OCI-LY1 (cell line): ENCODE data around the gene KLB.

Source experiments
- H2AFZ ChIP-seq: fragments of 200-600 bp; sonication (generic), shearing (Covaris generic); 2 replicates; pipeline ENCODE4 v1.6.0; 2014; ENCODE audit warnings: antibody characterized with exemption, mild to moderate bottlenecking, low read length
- H3F3A ChIP-seq: fragments of 200-600 bp; sonication (generic), shearing (Covaris generic); 2 replicates; pipeline ENCODE4 v1.6.0; 2014; ENCODE audit warnings: mild to moderate bottlenecking, antibody characterized with exemption, low read length, moderate library complexity; ENCODE audit not compliant: insufficient read depth
- H3K27ac ChIP-seq: fragments of 200-600 bp; sonication (generic); 2 replicates; pipeline ENCODE4 v1.5.1; 2014; ENCODE audit warnings: low read length, mixed run types, mild to moderate bottlenecking, low read depth; ENCODE audit not compliant: poor library complexity, severe bottlenecking
- H3K27me3 ChIP-seq: fragments of 200-600 bp; sonication (generic); 2 replicates; pipeline ENCODE4 v1.6.0; 2014; ENCODE audit warnings: antibody characterized with exemption, mild to moderate bottlenecking, low read length, moderate library complexity; ENCODE audit not compliant: insufficient read depth
- H3K36me3 ChIP-seq: fragments of 200-600 bp; sonication (generic); 2 replicates; pipeline ENCODE4 v1.6.1; 2014; ENCODE audit warnings: mild to moderate bottlenecking, antibody characterized with exemption, low read length, moderate library complexity, mixed read lengths; ENCODE audit not compliant: insufficient read depth
- H3K4me1 ChIP-seq: fragments of 200-600 bp; sonication (generic); 2 replicates; pipeline ENCODE4 v1.5.1; 2014; ENCODE audit warnings: mild to moderate bottlenecking, low read length, moderate library complexity; ENCODE audit not compliant: insufficient read depth, severe bottlenecking
- H3K4me2 ChIP-seq: fragments of 200-600 bp; sonication (generic), shearing (Covaris generic); 2 replicates; pipeline ENCODE4 v1.6.1; 2014; ENCODE audit warnings: low read length
- H3K4me3 ChIP-seq: fragments of 200-600 bp; sonication (generic); 2 replicates; pipeline ENCODE4 v1.5.1; 2014; ENCODE audit warnings: low read length, low read depth, mild to moderate bottlenecking, mixed read lengths; ENCODE audit not compliant: poor library complexity, severe bottlenecking
- H3K79me2 ChIP-seq: fragments of 200-600 bp; shearing (Covaris generic); 2 replicates; pipeline ENCODE4 v1.6.1; 2016; ENCODE audit warnings: mixed run types, low read length, mixed read lengths; ENCODE audit not compliant: insufficient read depth
- H3K9ac ChIP-seq: fragments of 200-600 bp; sonication (generic), shearing (Covaris generic); 2 replicates; pipeline ENCODE4 v1.6.1; 2014; ENCODE audit warnings: mild to moderate bottlenecking, low read length, mixed read lengths
- H3K9me2 ChIP-seq: fragments of 200-600 bp; sonication (generic), shearing (Covaris generic); 2 replicates; pipeline ENCODE4 v1.6.1; 2014; ENCODE audit warnings: low read depth, mild to moderate bottlenecking, low read length, mixed read lengths
- H3K9me3 ChIP-seq: fragments of 200-600 bp; shearing (Covaris generic); 2 replicates; pipeline ENCODE4 v1.6.1; 2014; ENCODE audit warnings: low read length, mixed read lengths
- H4K20me1 ChIP-seq: fragments of 200-600 bp; sonication (generic), shearing (Covaris generic); 2 replicates; pipeline ENCODE4 v1.6.0; 2016; ENCODE audit warnings: mild to moderate bottlenecking, low read length; ENCODE audit not compliant: insufficient read depth
- CTCF ChIP-seq: fragments of 200-600 bp; sonication (generic), shearing (Covaris generic); IDR thresholded peaks from 2 replicates; pipeline ENCODE4 v1.5.1; 2017; ENCODE audit warnings: mild to moderate bottlenecking, antibody characterized with exemption, low read length, moderate library complexity, mixed read lengths
- EZH2 ChIP-seq: fragments of 200-600 bp; sonication (generic), shearing (Covaris generic); IDR thresholded peaks from 2 replicates; pipeline ENCODE4 v1.8.0; 2017; ENCODE audit warnings: borderline replicate concordance, mixed run types, mild to moderate bottlenecking, antibody characterized with exemption, low read length, moderate library complexity, mixed read lengths

KLB gene

GRCh38 chr4:39452860-39453587, 46.3 kb downstream of the KLB start:
- H3K9me2 ChIP-seq = no peaks in the 10 kb centered on the region
- TF ChIP-seq EZH2 (no peak), CTCF (no peak)
- H3K36me3 ChIP-seq = peaks cover 83% of the 10 kb centered on the region
- H3K27ac ChIP-seq = no peak overlapping the region
- H4K20me1 ChIP-seq = peaks cover 7% of the 10 kb centered on the region; the same call in 1 of the 2 replicates
- H3K27me3 ChIP-seq = no peaks in the 10 kb centered on the region
- H3K9me3 ChIP-seq = no peaks in the 10 kb centered on the region
- H2AFZ ChIP-seq = no peak overlapping the region
- H3K4me2 ChIP-seq = no peak overlapping the region
- no peak overlapping the region for H3K4me3 ChIP-seq
- peaks cover 31% of the 10 kb centered on the region for H3K4me1 ChIP-seq
- H3K79me2 ChIP-seq = peaks cover 16% of the 10 kb centered on the region
- H3F3A ChIP-seq = peaks cover 20% of the 10 kb centered on the region; the same call in 1 of the 2 replicates
- no peak overlapping the region for H3K9ac ChIP-seq

GRCh38 chr4:39453738-39454137, 47.0 kb downstream of the KLB start:
- Histone ChIP-seq H3K27me3 (no peaks in the 10 kb centered on the region), H3K9ac (no peak overlapping the region), H3K4me3 (no peak overlapping the region), H4K20me1 (peaks cover 7% of the 10 kb centered on the region; the same call in 1 of the 2 replicates), H2AFZ (no peak overlapping the region), H3K79me2 (peaks cover 22% of the 10 kb centered on the region), H3K9me3 (no peaks in the 10 kb centered on the region), H3K27ac (no peak overlapping the region), H3K4me1 (peaks cover 25% of the 10 kb centered on the region), H3K9me2 (no peaks in the 10 kb centered on the region), H3K36me3 (peaks cover 87% of the 10 kb centered on the region), H3F3A (peaks cover 20% of the 10 kb centered on the region; the same call in 1 of the 2 replicates), H3K4me2 (no peak overlapping the region)
- TF ChIP-seq CTCF (no peak), EZH2 (no peak)

GRCh38 chr4:39455486-39455885, 48.8 kb downstream of the KLB start:
- Histone ChIP-seq H3K4me3 (no peak overlapping the region), H3K27me3 (no peaks in the 10 kb centered on the region), H3K4me2 (no peak overlapping the region), H3K27ac (no peak overlapping the region), H3K36me3 (peaks cover 79% of the 10 kb centered on the region), H3K79me2 (peaks cover 22% of the 10 kb centered on the region), H3F3A (peaks cover 18% of the 10 kb centered on the region; the same call in 1 of the 2 replicates), H3K9ac (no peak overlapping the region), H3K9me2 (no peaks in the 10 kb centered on the region), H4K20me1 (peaks cover 7% of the 10 kb centered on the region; the same call in 1 of the 2 replicates), H3K9me3 (no peaks in the 10 kb centered on the region), H3K4me1 (peaks cover 30% of the 10 kb centered on the region), H2AFZ (no peak overlapping the region)
- TF ChIP-seq CTCF = no peak
